Omental fat pad (tissue), 4 donors: ENCODE data around the gene GNA15. TPM values are rescaled to one million over a fixed set of nuclear protein-coding genes. Genes with fewer than 3 reads are reported as not detected.

ENCODE experiments used
- ATAC-seq: fragments of 150-250 bp; one replicate; pipeline ENCODE4 v1.9.1; 2016; ENCODE audit warnings: mild to moderate bottlenecking, moderate library complexity; ENCODE audit not compliant: low FRiP score
- DNase-seq: peaks from one replicate; pipeline ENCODE4 v3.0.0-alpha.2; 2019; ENCODE audit warnings: low spot score
- total RNA-seq, 4 donors: library from RNA; depleted of rRNA; stranded (reverse); fragments of >200 nt; gene quantifications; one replicate each; pipeline ENCODE4 v1.1.0, GENCODE V29; 2016
- TF ChIP-seq, protein P1 (sequence below), 3 donors: fragments of 450-650 bp; IDR thresholded peaks; one replicate each; pipeline ENCODE4 v1.5.1; 2016 to 2017; ENCODE audit warnings: antibody characterized with exemption in 3 of 3, mild to moderate bottlenecking in 3 of 3, moderate library complexity in 2 of 3

GNA15 gene
- total RNA-seq, 4 donors from 2014 or later, result 10.2 to 33.7 (median 10.8) TPM

DNA sequence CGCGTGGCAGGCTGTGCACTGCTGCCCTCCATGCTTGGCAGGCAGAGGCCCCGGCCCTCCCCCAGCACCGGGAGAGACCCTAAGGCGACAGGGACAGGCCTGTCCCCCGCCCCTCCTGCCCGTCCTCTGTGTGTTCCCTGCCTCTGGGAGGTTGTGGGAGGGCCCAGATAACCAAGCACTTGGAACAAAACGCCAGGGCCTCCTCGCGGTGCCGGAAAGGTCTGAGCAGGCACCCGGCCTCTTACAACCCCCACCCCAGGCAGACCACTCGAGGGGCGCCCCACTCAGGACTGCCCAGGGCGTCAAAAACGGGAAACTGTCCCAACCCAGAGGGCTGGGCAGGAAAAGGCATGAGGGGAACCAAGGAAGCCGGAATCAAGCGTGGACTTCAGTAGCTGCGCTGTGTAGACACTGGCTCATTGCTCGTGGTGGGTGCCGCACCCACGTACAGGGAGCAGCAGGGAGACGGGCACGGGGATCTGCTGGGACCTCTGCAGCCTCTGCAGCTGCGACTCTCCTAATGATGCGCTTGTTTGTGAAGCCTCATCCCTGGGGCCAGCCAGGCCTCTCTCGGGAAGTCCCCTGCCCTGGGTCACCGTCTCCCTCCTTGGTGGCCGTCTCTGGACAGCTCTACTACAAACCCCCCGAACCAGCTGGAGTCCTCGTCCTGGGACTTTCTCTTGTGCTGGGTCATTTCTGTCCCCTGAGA is 21.7 kb upstream of the GNA15 start:
- TF ChIP-seq, protein P1, sequence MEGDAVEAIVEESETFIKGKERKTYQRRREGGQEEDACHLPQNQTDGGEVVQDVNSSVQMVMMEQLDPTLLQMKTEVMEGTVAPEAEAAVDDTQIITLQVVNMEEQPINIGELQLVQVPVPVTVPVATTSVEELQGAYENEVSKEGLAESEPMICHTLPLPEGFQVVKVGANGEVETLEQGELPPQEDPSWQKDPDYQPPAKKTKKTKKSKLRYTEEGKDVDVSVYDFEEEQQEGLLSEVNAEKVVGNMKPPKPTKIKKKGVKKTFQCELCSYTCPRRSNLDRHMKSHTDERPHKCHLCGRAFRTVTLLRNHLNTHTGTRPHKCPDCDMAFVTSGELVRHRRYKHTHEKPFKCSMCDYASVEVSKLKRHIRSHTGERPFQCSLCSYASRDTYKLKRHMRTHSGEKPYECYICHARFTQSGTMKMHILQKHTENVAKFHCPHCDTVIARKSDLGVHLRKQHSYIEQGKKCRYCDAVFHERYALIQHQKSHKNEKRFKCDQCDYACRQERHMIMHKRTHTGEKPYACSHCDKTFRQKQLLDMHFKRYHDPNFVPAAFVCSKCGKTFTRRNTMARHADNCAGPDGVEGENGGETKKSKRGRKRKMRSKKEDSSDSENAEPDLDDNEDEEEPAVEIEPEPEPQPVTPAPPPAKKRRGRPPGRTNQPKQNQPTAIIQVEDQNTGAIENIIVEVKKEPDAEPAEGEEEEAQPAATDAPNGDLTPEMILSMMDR (IDR thresholded peaks at IDR 0.05), result no peak
- no peak for ATAC-seq
- DNase-seq, result no peak

DNA sequence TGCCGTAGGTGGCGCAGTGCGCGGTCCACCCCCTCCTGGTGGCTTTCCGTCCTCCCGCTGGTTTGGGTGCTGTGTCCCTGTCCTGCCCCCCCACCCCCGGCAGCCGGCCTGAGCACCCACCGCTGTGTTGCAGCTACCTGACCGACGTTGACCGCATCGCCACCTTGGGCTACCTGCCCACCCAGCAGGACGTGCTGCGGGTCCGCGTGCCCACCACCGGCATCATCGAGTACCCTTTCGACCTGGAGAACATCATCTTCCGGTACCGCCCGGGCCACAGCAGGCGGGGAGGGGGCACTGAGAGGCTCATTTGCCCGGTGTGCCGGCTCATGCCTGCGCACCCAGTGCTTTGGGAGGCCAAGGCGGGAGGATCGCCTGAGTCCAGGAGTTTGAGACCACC is 21.0 kb upstream of the GNA15 start:
- no peak for ATAC-seq
- TF ChIP-seq, protein P1 (IDR thresholded peaks at IDR 0.05), result no peak
- no peak for DNase-seq

DNA sequence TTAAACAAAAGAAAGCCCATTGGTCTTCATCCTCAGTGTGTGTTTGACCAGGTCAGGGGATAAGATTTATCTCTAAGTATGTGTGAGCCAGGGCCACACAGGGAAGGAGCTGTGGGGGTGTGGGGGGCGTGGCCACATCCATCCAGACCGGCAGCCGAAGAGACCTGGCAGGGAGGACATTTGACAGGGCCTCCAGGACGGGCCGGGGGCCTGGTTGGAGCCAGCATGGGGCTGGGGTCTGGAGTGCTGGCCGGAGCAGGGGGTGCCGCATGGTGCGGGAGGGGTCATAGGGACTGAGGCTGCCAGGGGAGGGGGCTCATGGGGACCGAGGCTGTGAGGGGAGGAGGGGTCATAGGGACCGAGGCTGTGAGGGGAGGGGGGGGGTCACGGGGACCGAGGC is 20.4 kb upstream of the GNA15 start:
- ATAC-seq (no peak), DNase-seq (no peak)
- TF ChIP-seq, protein P1 (IDR thresholded peaks at IDR 0.05), result no peak

DNA sequence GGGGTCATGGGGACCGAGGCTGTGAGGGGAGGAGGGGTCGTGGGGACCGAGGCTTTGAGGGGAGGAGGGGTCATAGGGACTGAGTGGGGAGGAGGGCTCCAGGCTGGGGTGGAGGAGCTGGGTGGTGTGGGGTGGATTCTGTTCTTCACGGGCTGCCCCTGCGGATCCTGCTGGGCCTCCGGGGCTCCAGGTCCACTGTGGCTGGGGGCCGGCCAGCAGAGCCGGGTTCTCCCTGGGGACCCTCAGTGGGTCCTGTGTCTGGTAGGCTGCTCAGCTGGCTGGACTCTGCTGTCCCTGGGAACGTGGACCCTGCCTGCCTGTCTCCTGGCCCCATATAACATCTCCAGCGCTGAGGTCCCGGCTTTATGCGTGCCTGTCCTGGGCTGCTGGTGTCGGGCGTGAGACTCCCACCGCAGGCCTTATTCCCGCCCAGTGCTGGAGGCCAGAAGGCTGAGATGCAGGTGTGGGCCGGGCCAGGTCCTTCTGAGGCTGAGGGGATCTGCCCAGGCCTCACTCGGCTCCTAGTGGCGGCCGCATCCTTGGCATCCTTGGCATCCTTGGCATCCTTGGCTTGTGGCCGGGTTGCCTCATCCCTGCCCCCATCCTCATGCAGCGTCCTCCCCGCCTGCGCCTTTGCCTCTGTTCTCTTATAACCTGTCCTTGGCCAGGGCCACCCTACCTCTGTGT is 19.8 kb upstream of the GNA15 start:
- TF ChIP-seq, protein P1 (IDR thresholded peaks at IDR 0.05), result no peak
- ATAC-seq (no peak), DNase-seq (no peak)

DNA sequence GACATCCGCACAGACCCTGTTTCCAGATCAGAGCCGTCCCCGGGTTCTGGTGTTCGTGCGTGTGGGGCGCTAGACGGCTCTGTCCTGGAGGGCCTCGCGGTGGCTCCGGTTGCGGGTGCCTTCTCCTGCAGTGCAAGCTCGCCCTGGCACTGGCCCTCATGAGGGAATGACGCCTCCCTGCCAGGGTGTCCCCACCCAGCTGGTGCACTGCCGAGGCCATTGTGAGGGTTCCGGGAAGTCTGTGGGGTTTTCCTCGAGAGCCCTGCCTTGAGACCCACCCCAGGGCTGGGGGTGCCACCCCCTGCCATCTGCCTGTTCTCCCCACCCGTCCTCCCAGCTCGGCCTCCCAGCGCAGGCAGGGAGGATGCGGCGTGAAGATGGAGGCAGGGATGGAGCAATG is 19.2 kb upstream of the GNA15 start:
- DNase-seq, result no peak
- TF ChIP-seq, protein P1 (IDR thresholded peaks at IDR 0.05), result no peak
- ATAC-seq, result no peak

DNA sequence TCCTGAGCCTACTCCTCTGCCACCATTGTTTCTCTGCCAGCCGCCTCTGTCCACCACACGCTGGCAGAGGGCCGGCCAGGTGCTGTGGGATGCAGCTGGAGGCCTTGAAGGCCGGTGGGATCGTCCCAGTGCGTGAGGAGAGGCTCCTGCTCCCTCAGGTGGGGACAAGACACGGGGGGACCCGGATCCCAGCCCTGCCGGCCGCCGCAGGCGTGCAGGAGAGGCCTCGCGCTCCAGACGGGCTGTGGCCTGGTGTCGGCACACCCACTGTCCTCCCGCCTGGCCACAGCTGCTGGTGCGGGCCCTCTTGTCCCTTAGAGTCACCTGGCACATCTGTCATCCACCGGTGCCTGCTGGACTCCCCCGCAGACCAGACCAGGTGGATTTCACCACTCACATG is 18.1 kb upstream of the GNA15 start:
- DNase-seq (no peak), ATAC-seq (no peak)
- TF ChIP-seq, protein P1 (IDR thresholded peaks at IDR 0.05), result no peak
